GM19452 (cell line): ENCODE measurements around the gene AKAP10.
"Not testable (repeated sequence)": the region's sequence is repeated elsewhere in the genome, so short reads cannot be mapped to it uniquely, and the experiment has no call there.

Experiments used
- ATAC-seq: cut with Tn5 transposase; IDR thresholded peaks from one replicate; pipeline ENCODE4 v1.9.1; 2021; ENCODE audit not compliant: unreplicated experiment

AKAP10 gene

GRCh38 chr17:19873346-19873745, 104.3 kb downstream of the AKAP10 start:
- ATAC-seq = no peak

GRCh38 chr17:19868079-19868395, 109.6 kb downstream of the AKAP10 start:
- ATAC-seq = no peak

GRCh38 chr17:19867329-19868078, 110.1 kb downstream of the AKAP10 start, which contains the start of gene ULK2:
TSS of gene ULK2 (minus strand) at chr17:19867936. CDS start at chr17:19867417, 519 bp downstream.
- ATAC-seq = no peak

- no peak for ATAC-seq
Observed at GRCh38 chr17:19867079-19867328, 110.6 kb downstream of the AKAP10 start.

GRCh38 chr17:19865021-19865420, 112.6 kb downstream of the AKAP10 start:
- no peak for ATAC-seq

- ATAC-seq = not testable (repeated sequence)
Observed at GRCh38 chr17:19860647-19861177, 116.9 kb downstream of the AKAP10 start.

- ATAC-seq = no peak
Observed at GRCh38 chr17:19857640-19858039, 120.0 kb downstream of the AKAP10 start.
